HEK293 (cell line): Measurements from ENCODE around the gene CDO1.

Experiments used
- IKZF3 ChIP-seq: fragments of 450-650 bp; IDR thresholded peaks from 2 replicates; pipeline ENCODE4 v1.5.0; 2018; ENCODE audit warnings: missing biosample characterization, mild to moderate bottlenecking, missing genetic modification characterization, moderate library complexity
- ZNF777 ChIP-seq: fragments of 450-650 bp; formaldehyde crosslinking; IDR thresholded peaks from 2 replicates; pipeline ENCODE4 v1.5.1; 2017; ENCODE audit warnings: missing biosample characterization, missing genetic modification characterization, borderline replicate concordance

GRCh38 chr5:115796656-115797055, 19.8 kb downstream of the CDO1 start:
- no peak for TF ChIP-seq IKZF3 (tag by site-specific recombination)
- TF ChIP-seq ZNF777 (tag by site-specific recombination): no peak
